ENCODE results near the gene SOCS7.

GRCh38 chr17:38418062-38418692, 66.5 kb downstream of the SOCS7 start:
- TF ChIP-seq CTCF (conservative IDR thresholded peaks at IDR 0.05; ENCODE audit: low read depth in 2 of 2) (no peak), EZH2phosphoT487 (IDR thresholded peaks at IDR 0.05; ENCODE audit: unreplicated experiment) (no peak), NANOG (IDR thresholded peaks at IDR 0.05; ENCODE audit: borderline replicate concordance) (no peak), CREB1 (CRISPR knock-in tag; IDR thresholded peaks at IDR 0.05; ENCODE audit: low read depth) (no peak), EZH2 (IDR thresholded peaks at IDR 0.05; ENCODE audit: low read depth, unreplicated experiment) (no peak), JUNB (IDR thresholded peaks at IDR 0.05; ENCODE audit: unreplicated experiment) (no peak), REST (IDR thresholded peaks at IDR 0.05; ENCODE audit: unreplicated experiment) (no peak), POLR2AphosphoS5 (IDR thresholded peaks at IDR 0.05; ENCODE audit: low read depth) (no peak), ZNF462 (CRISPR knock-in tag; IDR thresholded peaks at IDR 0.05) (no peak)
